Neural progenitor cell (in vitro differentiated cells): Measurements from ENCODE around the gene ACOX3. TPM values are rescaled to one million over a fixed set of nuclear protein-coding genes. Genes with fewer than 3 reads are reported as not detected.

Experiments
- DNase-seq: peaks from one replicate; pipeline ENCODE4 v3.0.0-alpha.2; 2016; ENCODE audit warnings: low spot score
- H2AFZ ChIP-seq: fragments of 200-600 bp; sonication (generic); replicated peaks from 2 replicates; pipeline ENCODE4 v1.6.1; 2016; ENCODE audit warnings: antibody characterized with exemption
- H3F3A ChIP-seq: fragments of 200-600 bp; sonication (generic); 2 replicates; pipeline ENCODE4 v1.6.1; 2016; ENCODE audit warnings: antibody characterized with exemption, low read depth
- H3K27ac ChIP-seq: fragments of 200-600 bp; sonication (generic); 2 replicates; pipeline ENCODE4 v1.5.1; 2016; ENCODE audit warnings: mild to moderate bottlenecking
- H3K27me3 ChIP-seq: fragments of 200-600 bp; sonication (generic); 2 replicates; pipeline ENCODE4 v1.6.1; 2016; ENCODE audit warnings: mild to moderate bottlenecking, moderate library complexity
- H3K36me3 ChIP-seq: fragments of 200-600 bp; sonication (generic); 2 replicates; pipeline ENCODE4 v1.5.1; 2016
- H3K4me1 ChIP-seq: fragments of 200-600 bp; sonication (generic); 2 replicates; pipeline ENCODE4 v1.6.1; 2016; ENCODE audit warnings: mixed run types
- H3K4me2 ChIP-seq: fragments of 200-600 bp; sonication (generic); 2 replicates; pipeline ENCODE4 v1.6.1; 2016
- H3K4me3 ChIP-seq: fragments of 200-600 bp; sonication (generic); 2 replicates; pipeline ENCODE4 v1.5.1; 2016
- H3K79me2 ChIP-seq: fragments of 200-600 bp; sonication (generic); 2 replicates; pipeline ENCODE4 v1.6.1; 2016; ENCODE audit warnings: low read depth
- H3K9ac ChIP-seq: fragments of 200-600 bp; sonication (generic); 2 replicates; pipeline ENCODE4 v1.6.1; 2016
- H3K9me3 ChIP-seq: fragments of 200-600 bp; sonication (generic); 2 replicates; pipeline ENCODE4 v1.5.1; 2016; ENCODE audit warnings: low read depth
- H4K20me1 ChIP-seq: fragments of 200-600 bp; sonication (generic); 2 replicates; pipeline ENCODE4 v1.6.1; 2016; ENCODE audit warnings: low read depth
- H3K27ac Mint-ChIP-seq: 3 replicates; pipeline ENCODE4 v1.8.0; 2021; ENCODE audit warnings: mixed read lengths
- H3K27me3 Mint-ChIP-seq: 2 replicates; pipeline ENCODE4 v1.8.0; 2022; ENCODE audit warnings: low read depth, mild to moderate bottlenecking, inconsistent platforms, moderate library complexity, mixed read lengths; ENCODE audit not compliant: insufficient read depth
- H3K36me3 Mint-ChIP-seq: 3 replicates; pipeline ENCODE4 v1.8.0; 2021; ENCODE audit warnings: mixed read lengths
- H3K4me1 Mint-ChIP-seq: 3 replicates; pipeline ENCODE4 v1.8.0; 2021; ENCODE audit warnings: mixed read lengths
- H3K4me3 Mint-ChIP-seq: 3 replicates; pipeline ENCODE4 v1.8.0; 2021; ENCODE audit warnings: mild to moderate bottlenecking, moderate library complexity, mixed read lengths
- H3K9me3 Mint-ChIP-seq: 3 replicates; pipeline ENCODE4 v1.8.0; 2020; ENCODE audit warnings: mixed read lengths
- CTCF ChIP-seq: fragments of 200-600 bp; sonication (generic); IDR thresholded peaks from 2 replicates; pipeline ENCODE4 v1.5.1; 2017; ENCODE audit warnings: antibody characterized with exemption, mild to moderate bottlenecking
- EZH2 ChIP-seq: fragments of 200-600 bp; sonication (generic); IDR thresholded peaks from 2 replicates; pipeline ENCODE4 v1.6.1; 2017; ENCODE audit warnings: antibody characterized with exemption, mild to moderate bottlenecking, moderate library complexity
- EZH2phosphoT487 ChIP-seq: fragments of 200-600 bp; sonication (generic); IDR thresholded peaks from 2 replicates; pipeline ENCODE4 v1.6.1; 2017; ENCODE audit warnings: antibody characterized with exemption
- total RNA-seq: library from RNA; depleted of rRNA; stranded (reverse); fragments of >200 nt; gene quantifications from 2 replicates; pipeline ENCODE4 v1.2.3, GENCODE V29; 2015; ENCODE audit warnings: low replicate concordance

ACOX3 gene
- total RNA-seq, 1 donor from 2014 or later = 14.0 TPM

GRCh38 chr4:8332891-8333331 lies 107.6 kb downstream of the ACOX3 start:
- no peaks in the 10 kb centered on the region for H3K27me3 ChIP-seq
- no peak overlapping the region for H3K9ac ChIP-seq
- Mint-ChIP-seq H3K36me3 (no peaks in the 10 kb centered on the region), H3K9me3 (peaks cover 16% of the 10 kb centered on the region), H3K4me3 (no peak overlapping the region), H3K27me3 (peaks cover 4% of the 10 kb centered on the region), H3K27ac (no peak overlapping the region), H3K4me1 (no peaks in the 10 kb centered on the region)
- H4K20me1 ChIP-seq = no peaks in the 10 kb centered on the region
- TF ChIP-seq CTCF = no peak
- TF ChIP-seq EZH2phosphoT487 = no peak
- no peak for TF ChIP-seq EZH2
- H3K4me3 ChIP-seq = no peak overlapping the region
- no peak overlapping the region for H3K27ac ChIP-seq
- H3F3A ChIP-seq = no peaks in the 10 kb centered on the region
- no peaks in the 10 kb centered on the region for H3K79me2 ChIP-seq
- H3K9me3 ChIP-seq = no peaks in the 10 kb centered on the region
- no peaks in the 10 kb centered on the region for H3K36me3 ChIP-seq
- no peaks in the 10 kb centered on the region for H3K4me1 ChIP-seq
- no peak overlapping the region for H2AFZ ChIP-seq
- no peak for DNase-seq
- no peak overlapping the region for H3K4me2 ChIP-seq

GRCh38 chr4:8332038-8332857 lies 108.3 kb downstream of the ACOX3 start:
- H3K4me2 ChIP-seq = no peak overlapping the region
- H3K4me3 ChIP-seq = no peak overlapping the region
- no peaks in the 10 kb centered on the region for H3K4me1 Mint-ChIP-seq
- DNase-seq = no peak
- peaks cover 19% of the 10 kb centered on the region for H3K9me3 Mint-ChIP-seq
- TF ChIP-seq EZH2 = no peak
- no peak for TF ChIP-seq EZH2phosphoT487
- TF ChIP-seq CTCF = no peak
- no peaks in the 10 kb centered on the region for H3K36me3 ChIP-seq
- H3K36me3 Mint-ChIP-seq = no peaks in the 10 kb centered on the region
- no peak overlapping the region for H3K4me3 Mint-ChIP-seq
- no peaks in the 10 kb centered on the region for H3K4me1 ChIP-seq
- no peak overlapping the region for H3K27ac ChIP-seq
- H3K27me3 Mint-ChIP-seq = peaks cover 4% of the 10 kb centered on the region
- H3K9ac ChIP-seq = no peak overlapping the region
- H4K20me1 ChIP-seq = no peaks in the 10 kb centered on the region
- H3K79me2 ChIP-seq = no peaks in the 10 kb centered on the region
- no peaks in the 10 kb centered on the region for H3K9me3 ChIP-seq
- H3K27ac Mint-ChIP-seq = no peak overlapping the region
- H3K27me3 ChIP-seq = no peaks in the 10 kb centered on the region
- H3F3A ChIP-seq = no peaks in the 10 kb centered on the region
- H2AFZ ChIP-seq = no peak overlapping the region

- Histone ChIP-seq H3K9ac (no peak overlapping the region), H3K27me3 (no peaks in the 10 kb centered on the region), H3K4me2 (no peak overlapping the region), H3K4me1 (no peaks in the 10 kb centered on the region), H3F3A (no peaks in the 10 kb centered on the region), H3K79me2 (no peaks in the 10 kb centered on the region), H3K36me3 (no peaks in the 10 kb centered on the region), H3K4me3 (no peak overlapping the region), H4K20me1 (no peaks in the 10 kb centered on the region), H3K27ac (no peak overlapping the region), H3K9me3 (no peaks in the 10 kb centered on the region), H2AFZ (no peak overlapping the region)
- TF ChIP-seq CTCF (no peak), EZH2phosphoT487 (no peak), EZH2 (no peak)
- Mint-ChIP-seq H3K27ac (no peak overlapping the region), H3K36me3 (no peaks in the 10 kb centered on the region), H3K4me1 (no peaks in the 10 kb centered on the region), H3K9me3 (peaks cover 21% of the 10 kb centered on the region), H3K27me3 (peaks cover 4% of the 10 kb centered on the region), H3K4me3 (no peak overlapping the region)
- no peak for DNase-seq
These were observed 109.0 kb downstream of the ACOX3 start for GRCh38 chr4:8331575-8331955.
